ENCODE data around the gene CAMSAP1.

Gene CAMSAP1

DNA sequence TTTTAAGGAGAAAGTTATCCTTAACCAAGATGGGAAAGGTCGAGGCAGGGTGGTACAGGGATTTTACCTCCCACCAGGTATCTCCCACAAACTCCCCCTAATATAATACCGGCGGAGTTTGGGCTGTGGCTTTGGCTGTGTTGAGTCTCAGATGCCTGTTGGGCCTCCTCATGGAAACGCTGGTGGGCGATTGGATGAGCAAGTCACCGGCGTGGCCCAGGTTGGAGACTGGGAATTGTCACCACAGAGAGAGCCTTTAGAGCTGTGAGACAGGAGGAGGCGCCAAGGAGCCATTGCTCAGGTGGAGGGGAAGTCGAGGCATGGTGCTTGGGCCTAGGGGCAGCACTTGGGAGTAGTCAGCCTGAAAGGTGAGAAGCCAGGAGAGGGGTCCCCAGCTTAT, 3.4 kb upstream of the CAMSAP1 start:
- H3K4me3 ChIP-seq (ENCODE audit: low read depth, low read length): no peak overlapping the region
- in situ Hi-C loops (cut with HindIII; ENCODE audit: low sequenced_read_pairs): no loop called here
- no peak for DNase-seq (ENCODE audit: low read depth, low spot score)
- TF ChIP-seq, protein P1, sequence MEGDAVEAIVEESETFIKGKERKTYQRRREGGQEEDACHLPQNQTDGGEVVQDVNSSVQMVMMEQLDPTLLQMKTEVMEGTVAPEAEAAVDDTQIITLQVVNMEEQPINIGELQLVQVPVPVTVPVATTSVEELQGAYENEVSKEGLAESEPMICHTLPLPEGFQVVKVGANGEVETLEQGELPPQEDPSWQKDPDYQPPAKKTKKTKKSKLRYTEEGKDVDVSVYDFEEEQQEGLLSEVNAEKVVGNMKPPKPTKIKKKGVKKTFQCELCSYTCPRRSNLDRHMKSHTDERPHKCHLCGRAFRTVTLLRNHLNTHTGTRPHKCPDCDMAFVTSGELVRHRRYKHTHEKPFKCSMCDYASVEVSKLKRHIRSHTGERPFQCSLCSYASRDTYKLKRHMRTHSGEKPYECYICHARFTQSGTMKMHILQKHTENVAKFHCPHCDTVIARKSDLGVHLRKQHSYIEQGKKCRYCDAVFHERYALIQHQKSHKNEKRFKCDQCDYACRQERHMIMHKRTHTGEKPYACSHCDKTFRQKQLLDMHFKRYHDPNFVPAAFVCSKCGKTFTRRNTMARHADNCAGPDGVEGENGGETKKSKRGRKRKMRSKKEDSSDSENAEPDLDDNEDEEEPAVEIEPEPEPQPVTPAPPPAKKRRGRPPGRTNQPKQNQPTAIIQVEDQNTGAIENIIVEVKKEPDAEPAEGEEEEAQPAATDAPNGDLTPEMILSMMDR (IDR thresholded peaks at IDR 0.05; ENCODE audit: low read depth, low read length): no peak

DNA sequence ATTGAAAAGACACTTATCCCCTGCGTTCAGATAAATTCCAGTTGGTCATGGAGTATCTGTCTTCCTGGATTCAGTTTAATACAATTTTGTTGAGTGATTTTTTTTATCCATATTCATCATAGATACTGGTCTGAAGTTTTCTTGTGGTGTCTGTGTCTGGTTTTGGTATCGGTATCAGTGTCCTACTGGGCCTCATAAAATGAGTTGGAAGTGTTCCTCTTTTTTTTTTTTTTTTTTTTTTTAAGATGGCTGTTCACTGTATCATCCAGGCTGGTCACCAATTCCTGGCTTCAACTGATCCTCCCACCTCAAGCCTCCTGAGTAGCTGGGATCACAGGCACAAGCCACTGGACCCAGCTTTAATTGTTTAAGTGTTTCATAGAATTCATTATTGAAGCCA, 2.9 kb upstream of the CAMSAP1 start:
- in situ Hi-C loops (cut with HindIII; ENCODE audit: low sequenced_read_pairs): no loop called here
- no peak for DNase-seq (ENCODE audit: low read depth, low spot score)
- no peak overlapping the region for H3K4me3 ChIP-seq (ENCODE audit: low read depth, low read length)
- TF ChIP-seq, protein P1 (IDR thresholded peaks at IDR 0.05; ENCODE audit: low read depth, low read length): no peak

DNA sequence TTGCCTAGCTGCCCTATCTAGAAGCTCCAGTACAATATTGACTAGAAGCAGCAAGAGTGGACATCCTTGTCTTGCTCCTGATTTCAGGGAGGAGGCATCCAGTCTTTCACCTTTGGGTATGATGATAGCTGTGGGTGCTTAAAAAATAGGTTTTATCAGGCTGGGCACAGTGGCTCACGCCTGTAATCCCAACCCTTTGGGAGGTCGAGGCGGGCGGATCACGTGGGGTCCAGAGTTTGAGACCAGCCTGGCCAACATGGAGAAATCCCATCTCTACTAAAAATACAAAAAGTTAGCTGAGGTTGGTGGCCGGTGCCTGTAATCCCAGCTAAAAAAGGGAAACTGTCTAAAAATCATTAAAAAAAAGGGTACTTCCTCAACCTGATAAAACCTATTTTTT, 2.0 kb upstream of the CAMSAP1 start:
- in situ Hi-C loops (cut with HindIII; ENCODE audit: low sequenced_read_pairs): no loop called here
- no peak overlapping the region for H3K4me3 ChIP-seq (ENCODE audit: low read depth, low read length)
- TF ChIP-seq, protein P1 (IDR thresholded peaks at IDR 0.05; ENCODE audit: low read depth, low read length): no peak
- no peak for DNase-seq (ENCODE audit: low read depth, low spot score)

DNA sequence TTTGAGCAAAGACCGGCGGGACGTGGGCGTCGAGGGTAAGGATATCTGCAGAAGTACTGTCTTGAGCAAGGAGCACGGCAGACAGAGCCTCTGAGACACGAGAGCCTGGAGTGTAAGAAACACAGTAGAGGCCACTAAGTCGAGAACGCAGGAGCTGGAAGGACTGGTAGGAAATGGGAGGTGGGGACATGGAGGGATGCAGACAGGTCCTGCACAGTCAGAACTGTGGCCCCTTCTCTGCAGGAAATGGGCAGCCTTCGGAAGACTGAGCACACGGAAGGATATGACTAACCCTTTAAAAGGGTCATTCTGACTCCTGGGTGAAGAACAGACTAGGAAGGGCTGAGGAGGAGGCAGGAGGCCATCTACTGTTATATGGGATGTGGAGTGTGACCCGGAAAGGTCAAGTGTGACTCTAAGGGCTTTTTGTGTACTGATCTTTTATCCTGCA, 1.4 kb upstream of the CAMSAP1 start:
- H3K4me3 ChIP-seq (ENCODE audit: low read depth, low read length): no peak overlapping the region
- no peak for DNase-seq (ENCODE audit: low read depth, low spot score)
- in situ Hi-C loops (cut with HindIII; ENCODE audit: low sequenced_read_pairs): no loop called here

DNA sequence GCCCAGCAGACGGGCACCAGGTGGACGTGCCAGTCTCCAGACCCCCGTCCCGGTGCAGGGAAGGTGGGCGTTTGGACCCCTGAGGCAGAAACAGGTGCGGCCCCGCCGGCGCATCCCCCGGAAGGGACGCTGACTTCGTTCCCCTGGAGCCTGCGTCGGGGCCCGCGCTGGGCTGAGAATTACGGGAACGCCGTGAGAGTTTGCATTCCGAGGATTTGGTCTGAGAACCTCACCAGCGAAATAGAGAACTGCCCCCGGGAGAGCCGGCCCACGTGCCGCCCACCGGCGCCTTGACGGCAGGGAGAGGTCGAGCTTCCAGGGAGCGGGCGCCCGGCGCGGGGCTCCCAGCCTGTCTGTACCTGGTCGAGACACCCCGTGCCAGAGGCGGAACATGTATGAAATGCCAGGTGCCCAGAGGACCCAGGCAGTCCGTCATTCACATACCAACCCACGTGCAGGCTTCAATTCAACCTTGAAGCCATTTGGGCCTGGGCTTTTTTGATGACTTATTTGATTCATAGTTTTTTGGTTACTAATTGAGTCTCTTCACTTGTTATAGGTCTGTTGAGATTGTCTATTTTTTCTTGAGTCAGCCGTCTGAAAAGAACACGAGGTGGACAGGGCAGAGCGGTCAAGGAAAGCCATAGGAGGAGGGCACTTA, 877 bp upstream of the CAMSAP1 start:
- TF ChIP-seq, protein P1 (IDR thresholded peaks at IDR 0.05; ENCODE audit: low read depth, low read length): no peak
- H3K4me3 ChIP-seq (ENCODE audit: low read depth, low read length): peak overlapping the region; percentile 59
- in situ Hi-C loops (cut with HindIII; ENCODE audit: low sequenced_read_pairs): no loop called here
- DNase-seq (ENCODE audit: low read depth, low spot score): no peak

More for the DNA sequence above, 1.4 kb upstream of the CAMSAP1 start:
- TF ChIP-seq, protein P1 (IDR thresholded peaks at IDR 0.05; ENCODE audit: low read depth, low read length): no peak

DNA sequence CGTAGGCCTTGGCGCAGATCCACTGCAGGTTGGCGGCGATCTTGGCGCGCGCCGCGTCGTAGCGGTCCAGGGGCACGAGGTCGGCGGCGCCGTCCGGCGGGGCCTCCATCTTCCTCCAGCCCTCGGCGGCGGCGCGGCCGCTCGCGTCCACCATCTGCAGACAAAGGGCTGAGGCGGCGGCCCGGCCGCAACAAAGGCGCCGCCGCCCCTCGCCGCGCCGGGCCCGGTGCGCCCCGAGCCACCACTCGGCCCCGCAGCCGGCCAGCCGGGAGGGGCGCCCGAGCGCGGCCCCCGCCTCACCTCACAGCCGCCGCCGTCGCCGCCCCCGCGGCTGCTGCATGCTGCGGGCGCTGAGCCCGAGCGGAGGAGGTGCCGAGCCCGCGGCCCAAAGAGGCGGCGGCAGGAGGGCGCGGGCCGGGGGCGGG, 328 bp downstream of the CAMSAP1 start:
- in situ Hi-C loops (cut with HindIII; ENCODE audit: low sequenced_read_pairs): no loop called here
- peak overlapping the region; percentile 55 for H3K4me3 ChIP-seq (ENCODE audit: low read depth, low read length)
- DNase-seq (ENCODE audit: low read depth, low spot score): peak; percentile 30
- TF ChIP-seq, protein P1 (IDR thresholded peaks at IDR 0.05; ENCODE audit: low read depth, low read length): no peak
